ENCODE data around the gene ARMC7. TPM values are rescaled to one million over a fixed set of nuclear protein-coding genes. Genes with fewer than 3 reads are reported as not detected.

The ARMC7 gene
- total and polyA plus RNA-seq, 2 of the 13 experiments (the other 11 are each of a cell fraction or from before 2014, with no cell fraction given), result 3.9 to 4.2 TPM

DNA sequence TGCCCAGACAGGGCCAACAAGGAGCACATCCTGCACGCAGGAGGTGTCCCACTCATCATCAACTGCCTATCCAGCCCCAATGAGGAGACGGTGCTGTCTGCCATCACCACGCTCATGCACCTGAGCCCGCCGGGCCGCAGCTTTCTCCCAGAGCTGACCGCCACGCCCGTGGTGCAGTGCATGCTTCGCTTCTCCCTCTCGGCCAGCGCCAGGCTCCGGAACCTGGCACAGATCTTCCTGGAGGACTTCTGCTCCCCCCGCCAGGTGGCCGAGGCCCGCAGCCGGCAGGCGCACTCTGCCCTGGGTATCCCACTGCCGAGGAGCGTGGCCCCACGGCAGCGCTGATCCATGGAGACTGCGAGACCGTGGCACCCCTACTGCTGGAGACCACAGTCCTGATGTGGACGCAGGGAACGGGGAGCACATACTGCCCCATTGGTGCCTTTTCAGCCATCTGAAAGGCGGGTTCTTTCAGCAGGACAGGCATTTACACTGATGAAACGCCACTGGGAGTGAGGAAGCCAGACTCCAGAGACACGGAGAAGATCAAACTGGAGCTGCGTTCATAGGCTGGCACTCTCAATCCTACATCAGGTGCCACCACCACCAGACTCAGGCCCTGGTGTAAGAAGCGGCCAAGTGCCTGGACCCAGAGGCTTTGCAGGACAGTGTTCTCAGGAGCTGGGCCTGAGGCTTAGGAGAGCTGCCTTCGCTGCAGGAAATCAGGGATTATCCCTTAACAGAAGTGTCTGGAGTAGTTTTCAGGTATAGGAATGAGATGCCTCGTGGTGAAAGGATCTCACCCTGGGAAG is 19.1 kb downstream of the ARMC7 start (continued):
- TF ChIP-seq RBFOX2 (IDR thresholded peaks at IDR 0.05; ENCODE audit: low read depth, low read length), result peak; percentile 85
- no peak for TF ChIP-seq ZFP90 (CRISPR knock-in tag; IDR thresholded peaks at IDR 0.05; ENCODE audit: borderline replicate concordance)
- TF ChIP-seq ZNF350 (CRISPR knock-in tag; IDR thresholded peaks at IDR 0.05; ENCODE audit: borderline replicate concordance, low read depth), result no peak
- no peak for TF ChIP-seq MTA3 (CRISPR knock-in tag; IDR thresholded peaks at IDR 0.05)
- TF ChIP-seq, protein P1, sequence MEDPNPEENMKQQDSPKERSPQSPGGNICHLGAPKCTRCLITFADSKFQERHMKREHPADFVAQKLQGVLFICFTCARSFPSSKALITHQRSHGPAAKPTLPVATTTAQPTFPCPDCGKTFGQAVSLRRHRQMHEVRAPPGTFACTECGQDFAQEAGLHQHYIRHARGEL (CRISPR knock-in tag; IDR thresholded peaks at IDR 0.05), result no peak
- TF ChIP-seq, protein P2, sequence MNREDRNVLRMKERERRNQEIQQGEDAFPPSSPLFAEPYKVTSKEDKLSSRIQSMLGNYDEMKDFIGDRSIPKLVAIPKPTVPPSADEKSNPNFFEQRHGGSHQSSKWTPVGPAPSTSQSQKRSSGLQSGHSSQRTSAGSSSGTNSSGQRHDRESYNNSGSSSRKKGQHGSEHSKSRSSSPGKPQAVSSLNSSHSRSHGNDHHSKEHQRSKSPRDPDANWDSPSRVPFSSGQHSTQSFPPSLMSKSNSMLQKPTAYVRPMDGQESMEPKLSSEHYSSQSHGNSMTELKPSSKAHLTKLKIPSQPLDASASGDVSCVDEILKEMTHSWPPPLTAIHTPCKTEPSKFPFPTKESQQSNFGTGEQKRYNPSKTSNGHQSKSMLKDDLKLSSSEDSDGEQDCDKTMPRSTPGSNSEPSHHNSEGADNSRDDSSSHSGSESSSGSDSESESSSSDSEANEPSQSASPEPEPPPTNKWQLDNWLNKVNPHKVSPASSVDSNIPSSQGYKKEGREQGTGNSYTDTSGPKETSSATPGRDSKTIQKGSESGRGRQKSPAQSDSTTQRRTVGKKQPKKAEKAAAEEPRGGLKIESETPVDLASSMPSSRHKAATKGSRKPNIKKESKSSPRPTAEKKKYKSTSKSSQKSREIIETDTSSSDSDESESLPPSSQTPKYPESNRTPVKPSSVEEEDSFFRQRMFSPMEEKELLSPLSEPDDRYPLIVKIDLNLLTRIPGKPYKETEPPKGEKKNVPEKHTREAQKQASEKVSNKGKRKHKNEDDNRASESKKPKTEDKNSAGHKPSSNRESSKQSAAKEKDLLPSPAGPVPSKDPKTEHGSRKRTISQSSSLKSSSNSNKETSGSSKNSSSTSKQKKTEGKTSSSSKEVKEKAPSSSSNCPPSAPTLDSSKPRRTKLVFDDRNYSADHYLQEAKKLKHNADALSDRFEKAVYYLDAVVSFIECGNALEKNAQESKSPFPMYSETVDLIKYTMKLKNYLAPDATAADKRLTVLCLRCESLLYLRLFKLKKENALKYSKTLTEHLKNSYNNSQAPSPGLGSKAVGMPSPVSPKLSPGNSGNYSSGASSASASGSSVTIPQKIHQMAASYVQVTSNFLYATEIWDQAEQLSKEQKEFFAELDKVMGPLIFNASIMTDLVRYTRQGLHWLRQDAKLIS (CRISPR knock-in tag; IDR thresholded peaks at IDR 0.05), result no peak
- TF ChIP-seq KLF6 (CRISPR knock-in tag; IDR thresholded peaks at IDR 0.05), result no peak
- TF ChIP-seq PAWR (CRISPR knock-in tag; IDR thresholded peaks at IDR 0.05; ENCODE audit: borderline replicate concordance), result no peak
- no peak for TF ChIP-seq GATAD2A (CRISPR knock-in tag; IDR thresholded peaks at IDR 0.05)
- TF ChIP-seq, protein P3, sequence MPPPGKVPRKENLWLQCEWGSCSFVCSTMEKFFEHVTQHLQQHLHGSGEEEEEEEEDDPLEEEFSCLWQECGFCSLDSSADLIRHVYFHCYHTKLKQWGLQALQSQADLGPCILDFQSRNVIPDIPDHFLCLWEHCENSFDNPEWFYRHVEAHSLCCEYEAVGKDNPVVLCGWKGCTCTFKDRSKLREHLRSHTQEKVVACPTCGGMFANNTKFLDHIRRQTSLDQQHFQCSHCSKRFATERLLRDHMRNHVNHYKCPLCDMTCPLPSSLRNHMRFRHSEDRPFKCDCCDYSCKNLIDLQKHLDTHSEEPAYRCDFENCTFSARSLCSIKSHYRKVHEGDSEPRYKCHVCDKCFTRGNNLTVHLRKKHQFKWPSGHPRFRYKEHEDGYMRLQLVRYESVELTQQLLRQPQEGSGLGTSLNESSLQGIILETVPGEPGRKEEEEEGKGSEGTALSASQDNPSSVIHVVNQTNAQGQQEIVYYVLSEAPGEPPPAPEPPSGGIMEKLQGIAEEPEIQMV (CRISPR knock-in tag; IDR thresholded peaks at IDR 0.05; ENCODE audit: low read depth), result no peak
- TF ChIP-seq, protein P4, sequence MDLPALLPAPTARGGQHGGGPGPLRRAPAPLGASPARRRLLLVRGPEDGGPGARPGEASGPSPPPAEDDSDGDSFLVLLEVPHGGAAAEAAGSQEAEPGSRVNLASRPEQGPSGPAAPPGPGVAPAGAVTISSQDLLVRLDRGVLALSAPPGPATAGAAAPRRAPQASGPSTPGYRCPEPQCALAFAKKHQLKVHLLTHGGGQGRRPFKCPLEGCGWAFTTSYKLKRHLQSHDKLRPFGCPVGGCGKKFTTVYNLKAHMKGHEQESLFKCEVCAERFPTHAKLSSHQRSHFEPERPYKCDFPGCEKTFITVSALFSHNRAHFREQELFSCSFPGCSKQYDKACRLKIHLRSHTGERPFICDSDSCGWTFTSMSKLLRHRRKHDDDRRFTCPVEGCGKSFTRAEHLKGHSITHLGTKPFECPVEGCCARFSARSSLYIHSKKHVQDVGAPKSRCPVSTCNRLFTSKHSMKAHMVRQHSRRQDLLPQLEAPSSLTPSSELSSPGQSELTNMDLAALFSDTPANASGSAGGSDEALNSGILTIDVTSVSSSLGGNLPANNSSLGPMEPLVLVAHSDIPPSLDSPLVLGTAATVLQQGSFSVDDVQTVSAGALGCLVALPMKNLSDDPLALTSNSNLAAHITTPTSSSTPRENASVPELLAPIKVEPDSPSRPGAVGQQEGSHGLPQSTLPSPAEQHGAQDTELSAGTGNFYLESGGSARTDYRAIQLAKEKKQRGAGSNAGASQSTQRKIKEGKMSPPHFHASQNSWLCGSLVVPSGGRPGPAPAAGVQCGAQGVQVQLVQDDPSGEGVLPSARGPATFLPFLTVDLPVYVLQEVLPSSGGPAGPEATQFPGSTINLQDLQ (CRISPR knock-in tag; IDR thresholded peaks at IDR 0.05), result no peak
- TF ChIP-seq, protein P5, sequence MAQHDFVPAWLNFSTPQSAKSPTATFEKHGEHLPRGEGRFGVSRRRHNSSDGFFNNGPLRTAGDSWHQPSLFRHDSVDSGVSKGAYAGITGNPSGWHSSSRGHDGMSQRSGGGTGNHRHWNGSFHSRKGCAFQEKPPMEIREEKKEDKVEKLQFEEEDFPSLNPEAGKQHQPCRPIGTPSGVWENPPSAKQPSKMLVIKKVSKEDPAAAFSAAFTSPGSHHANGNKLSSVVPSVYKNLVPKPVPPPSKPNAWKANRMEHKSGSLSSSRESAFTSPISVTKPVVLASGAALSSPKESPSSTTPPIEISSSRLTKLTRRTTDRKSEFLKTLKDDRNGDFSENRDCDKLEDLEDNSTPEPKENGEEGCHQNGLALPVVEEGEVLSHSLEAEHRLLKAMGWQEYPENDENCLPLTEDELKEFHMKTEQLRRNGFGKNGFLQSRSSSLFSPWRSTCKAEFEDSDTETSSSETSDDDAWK (CRISPR knock-in tag; IDR thresholded peaks at IDR 0.05), result no peak
- TF ChIP-seq TBL1XR1 (IDR thresholded peaks at IDR 0.05; ENCODE audit: borderline replicate concordance, low read length, partially characterized antibody), result no peak
- TF ChIP-seq DZIP1 (CRISPR knock-in tag; IDR thresholded peaks at IDR 0.05), result no peak
- no peak for TF ChIP-seq SOX13 (IDR thresholded peaks at IDR 0.05)
- TF ChIP-seq SOX13 (CRISPR knock-in tag; conservative IDR thresholded peaks at IDR 0.05 in 1 of 2, IDR thresholded peaks at IDR 0.05 in 1 of 2), result no peak
